AG09309 (cell line): ENCODE results near the gene ANKAR.

ENCODE experiments used
- DNase-seq: peaks from one replicate; pipeline ENCODE4 v3.0.0-alpha.2; 2010; ENCODE audit warnings: low read depth
- H3K4me3 ChIP-seq: 2 replicates; pipeline ENCODE4 v1.5.1; 2011; ENCODE audit warnings: mild to moderate bottlenecking, low read depth, low read length, moderate library complexity; ENCODE audit not compliant: control insufficient read depth
- TF ChIP-seq, protein P1 (sequence below): IDR thresholded peaks from 2 replicates; pipeline ENCODE4 v1.5.1; 2011; ENCODE audit warnings: mild to moderate bottlenecking, low read depth, low read length, inconsistent platforms; ENCODE audit not compliant: insufficient read depth, control insufficient read depth; ENCODE audit errors: missing control alignments

Gene ANKAR

GRCh38 chr2:189674374-189675112 lies at the start of gene ANKAR:
TSS of gene ANKAR (plus strand) at chr2:189674670. CDS start at chr2:189676491, 1,821 bp downstream.
- TF ChIP-seq, protein P1, sequence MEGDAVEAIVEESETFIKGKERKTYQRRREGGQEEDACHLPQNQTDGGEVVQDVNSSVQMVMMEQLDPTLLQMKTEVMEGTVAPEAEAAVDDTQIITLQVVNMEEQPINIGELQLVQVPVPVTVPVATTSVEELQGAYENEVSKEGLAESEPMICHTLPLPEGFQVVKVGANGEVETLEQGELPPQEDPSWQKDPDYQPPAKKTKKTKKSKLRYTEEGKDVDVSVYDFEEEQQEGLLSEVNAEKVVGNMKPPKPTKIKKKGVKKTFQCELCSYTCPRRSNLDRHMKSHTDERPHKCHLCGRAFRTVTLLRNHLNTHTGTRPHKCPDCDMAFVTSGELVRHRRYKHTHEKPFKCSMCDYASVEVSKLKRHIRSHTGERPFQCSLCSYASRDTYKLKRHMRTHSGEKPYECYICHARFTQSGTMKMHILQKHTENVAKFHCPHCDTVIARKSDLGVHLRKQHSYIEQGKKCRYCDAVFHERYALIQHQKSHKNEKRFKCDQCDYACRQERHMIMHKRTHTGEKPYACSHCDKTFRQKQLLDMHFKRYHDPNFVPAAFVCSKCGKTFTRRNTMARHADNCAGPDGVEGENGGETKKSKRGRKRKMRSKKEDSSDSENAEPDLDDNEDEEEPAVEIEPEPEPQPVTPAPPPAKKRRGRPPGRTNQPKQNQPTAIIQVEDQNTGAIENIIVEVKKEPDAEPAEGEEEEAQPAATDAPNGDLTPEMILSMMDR = peak; percentile 50
- DNase-seq = peak; percentile 70
- H3K4me3 ChIP-seq = peak within 1 kb of the TSS; percentile 81

DNA sequence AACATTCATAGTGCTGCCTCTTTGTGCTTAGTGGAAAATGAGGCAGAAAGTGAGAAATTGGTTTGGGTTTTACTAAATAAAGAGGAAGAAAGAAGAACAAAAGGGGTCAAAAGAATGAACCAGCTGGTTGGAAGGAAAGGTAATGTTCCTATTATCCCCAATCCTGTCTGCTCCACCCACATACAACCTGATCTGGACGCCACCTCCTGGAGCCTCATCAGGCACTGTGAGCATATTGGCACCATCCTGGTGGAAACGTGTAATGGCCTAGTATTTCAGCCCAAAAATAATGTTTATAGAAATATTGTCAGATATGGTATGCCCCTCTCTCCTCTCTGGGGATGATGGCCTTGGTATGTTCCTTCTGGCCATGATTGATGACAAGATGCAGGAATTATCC lies 48.8 kb upstream of the ANKAR start:
- TF ChIP-seq, protein P1 = no peak
- no peak for DNase-seq
- H3K4me3 ChIP-seq = no peak overlapping the region

- DNase-seq = no peak
- TF ChIP-seq, protein P1 = no peak
- H3K4me3 ChIP-seq = no peak overlapping the region
Observed at GRCh38 chr2:189627789-189628188, 46.7 kb upstream of the ANKAR start.

DNA sequence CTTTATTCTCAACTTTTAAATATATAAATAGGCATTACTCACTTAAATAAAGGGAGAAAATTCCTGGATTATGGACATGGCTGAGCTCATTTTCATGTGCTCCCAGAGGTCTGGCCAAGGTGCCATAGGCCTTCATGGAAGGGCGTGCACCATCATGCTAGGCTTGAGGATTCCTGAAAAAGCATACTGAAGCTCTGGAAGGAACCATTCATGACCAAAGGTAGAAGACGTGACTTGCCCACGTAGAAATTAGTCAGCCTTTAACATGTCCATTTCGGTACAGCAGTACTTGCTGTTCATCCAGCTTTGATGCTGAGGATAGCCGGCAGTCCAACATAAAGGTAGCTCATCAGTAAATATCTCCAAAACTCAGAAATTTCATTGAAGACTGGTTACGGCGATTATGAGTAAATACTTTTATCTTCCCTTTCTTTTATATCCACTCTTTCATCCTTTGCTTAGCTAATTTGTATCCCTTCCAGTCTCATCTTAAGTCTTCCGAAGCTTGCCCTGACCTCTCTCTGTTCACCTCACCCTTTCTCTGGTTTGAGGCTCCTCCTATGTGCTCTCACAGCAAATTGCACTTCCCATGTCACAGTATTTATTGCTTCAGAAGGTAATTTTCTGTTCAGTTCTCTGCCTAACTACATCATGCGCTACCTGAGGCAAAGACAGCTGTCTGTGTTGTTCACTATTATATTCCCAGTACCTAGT lies 45.5 kb upstream of the ANKAR start:
- TF ChIP-seq, protein P1 = no peak
- DNase-seq = no peak

DNA sequence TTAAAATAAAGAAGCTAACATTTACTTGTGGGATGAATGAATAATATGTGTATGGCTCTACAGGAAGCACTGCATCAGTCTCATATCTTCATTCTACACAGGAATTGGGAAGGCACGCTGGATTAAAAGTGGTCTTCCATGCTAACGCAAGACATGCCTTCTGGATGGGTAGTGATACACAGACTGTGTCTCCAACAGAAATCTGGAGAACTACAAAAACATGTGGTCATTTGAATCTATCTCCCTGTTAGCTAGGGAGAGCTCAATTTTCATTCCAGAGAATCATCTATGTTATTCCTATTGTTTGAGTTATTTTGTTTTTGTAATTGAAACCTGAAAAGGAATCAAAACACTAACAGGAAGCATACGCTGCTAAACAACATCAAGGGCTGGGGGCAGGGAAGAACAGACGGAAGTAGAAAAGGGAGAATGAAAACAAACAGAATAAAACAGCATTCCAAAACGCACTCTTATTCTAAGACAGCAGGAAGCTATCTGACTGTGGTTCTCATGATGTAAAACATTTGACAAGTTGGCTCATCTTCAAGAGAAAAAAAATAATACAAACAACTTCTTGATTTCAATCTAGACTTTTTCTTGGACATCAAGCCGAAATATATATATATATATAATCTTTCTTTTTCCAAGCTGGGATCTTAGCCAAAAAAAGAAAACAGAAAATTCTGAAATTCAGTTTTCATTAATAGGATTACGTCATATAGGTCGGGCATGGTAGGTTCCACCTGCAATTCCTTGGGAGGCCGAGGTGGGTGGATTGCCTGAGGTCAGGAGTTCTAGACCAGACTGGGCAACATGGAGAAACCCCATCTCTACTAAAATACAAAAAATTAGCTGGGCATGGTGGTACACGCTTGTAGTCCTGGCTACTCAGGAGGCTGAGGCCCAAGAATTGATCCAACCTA lies 44.7 kb upstream of the ANKAR start:
- TF ChIP-seq, protein P1 = no peak
- no peak overlapping the region for H3K4me3 ChIP-seq
- DNase-seq = no peak

More for the DNA sequence above, 45.5 kb upstream of the ANKAR start:
- H3K4me3 ChIP-seq = no peak overlapping the region

DNA sequence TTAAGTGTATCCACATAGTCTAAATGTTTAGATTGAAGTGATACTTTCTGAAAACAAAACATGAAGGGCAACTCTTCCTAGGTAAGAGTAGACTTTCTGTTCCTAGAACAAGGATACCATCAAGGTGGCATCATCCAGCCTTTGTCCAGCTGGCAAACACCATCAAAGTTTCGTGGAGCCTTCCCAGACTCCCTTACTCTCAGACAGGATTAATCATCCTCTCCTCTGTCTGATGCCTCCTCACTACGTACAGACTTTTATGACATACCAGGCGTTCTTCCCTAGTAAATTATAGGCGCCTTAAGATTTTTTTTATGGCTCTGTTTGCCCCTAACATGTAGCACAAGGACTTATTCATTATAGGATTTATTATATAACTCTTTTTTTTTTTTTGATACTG lies 42.6 kb upstream of the ANKAR start:
- DNase-seq = no peak
- TF ChIP-seq, protein P1 = no peak
- no peak overlapping the region for H3K4me3 ChIP-seq
